Activated T-cell treated with anti-CD3 and anti-CD28 coated beads, Interleukin-2, amount 50 U/mL, for 1 hour (primary cell): ENCODE measurements around the gene BCKDHA.
"Not testable (repeated sequence)": the region's sequence is repeated elsewhere in the genome, so short reads cannot be mapped to it uniquely, and the experiment has no call there.

Source experiments
- DNase-seq: peaks from one replicate; pipeline ENCODE4 v3.0.0-alpha.2; 2020

The BCKDHA gene

DNA sequence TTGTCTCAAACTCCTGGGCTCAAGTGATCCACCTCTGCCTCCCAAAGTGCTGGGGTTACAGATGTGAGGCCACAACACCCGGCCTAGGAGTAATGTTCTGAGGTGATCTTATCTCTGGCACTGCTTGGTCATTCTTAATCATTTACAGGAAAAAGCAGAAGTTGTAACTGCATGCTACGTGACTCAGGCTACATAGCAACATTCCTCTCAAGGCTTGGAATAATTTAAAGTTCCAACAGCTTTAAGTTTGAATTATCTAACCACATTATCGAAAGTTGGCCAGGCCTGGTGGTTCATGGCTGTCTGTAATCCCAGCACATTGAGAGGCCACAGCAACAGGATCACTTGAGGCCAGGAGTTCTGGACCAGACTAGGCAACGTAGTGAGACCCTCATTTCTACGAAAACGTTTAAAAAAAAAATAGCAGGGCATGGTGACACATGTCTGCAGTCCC is 29.7 kb upstream of the BCKDHA start:
- no peak for DNase-seq

DNA sequence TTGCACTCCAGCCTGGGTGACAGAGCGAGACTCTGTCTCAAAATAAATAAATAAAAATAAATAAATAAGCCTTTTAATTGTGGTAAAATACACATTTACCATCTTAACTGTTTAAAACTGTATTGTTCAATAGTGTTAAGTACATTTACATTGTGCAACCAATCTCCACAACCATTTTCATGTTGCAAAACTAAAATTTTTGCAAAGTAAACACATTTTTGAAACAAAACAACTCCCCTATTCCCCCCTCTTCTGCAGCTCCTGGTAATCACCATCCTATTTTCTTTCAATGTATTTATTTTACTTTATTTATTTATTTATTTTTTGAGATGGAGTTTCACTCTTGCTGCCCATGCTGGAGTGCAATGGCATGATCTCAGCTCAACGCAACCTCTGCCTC is 27.8 kb upstream of the BCKDHA start:
- DNase-seq, result no peak

DNA sequence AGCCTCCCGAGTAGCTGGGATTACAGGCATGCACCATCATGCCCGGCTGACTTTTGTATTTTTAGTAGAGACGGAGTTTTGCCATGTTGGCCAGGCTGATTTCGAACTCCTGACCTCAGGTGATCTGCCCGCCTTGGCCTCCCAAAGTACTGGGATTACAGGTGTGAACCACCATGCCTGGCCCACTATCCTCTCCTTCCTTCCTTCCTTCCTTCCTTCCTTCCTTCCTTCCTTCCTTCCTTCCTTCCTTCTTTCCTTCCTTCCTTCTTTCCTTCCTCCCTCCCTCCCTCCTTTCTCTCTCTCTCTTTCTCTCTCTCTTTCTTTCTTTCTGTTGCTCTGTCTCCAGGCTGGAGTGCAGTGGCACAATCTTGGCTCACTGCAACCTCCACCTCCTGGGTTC is 26.5 kb upstream of the BCKDHA start:
- DNase-seq, result not testable (repeated sequence)

DNA sequence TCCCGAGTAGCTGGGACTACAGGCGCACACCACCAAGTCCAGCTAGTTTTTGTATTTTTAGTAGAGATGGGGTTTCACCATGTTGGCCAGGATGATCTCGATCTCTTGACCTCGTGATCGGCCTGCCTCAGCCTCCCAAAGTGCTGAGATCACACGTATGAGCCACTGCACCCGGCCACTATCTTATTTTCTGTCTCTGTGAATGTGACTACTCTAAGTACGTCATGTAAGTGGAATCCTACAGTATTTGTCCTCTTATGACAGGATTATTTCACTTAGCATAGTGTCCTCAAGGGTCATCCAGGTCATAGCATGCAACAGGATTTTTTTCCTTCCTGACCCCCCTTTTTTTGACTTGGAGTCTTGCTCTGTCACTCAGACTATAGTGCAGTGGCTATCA is 26.1 kb upstream of the BCKDHA start:
- no peak for DNase-seq

DNA sequence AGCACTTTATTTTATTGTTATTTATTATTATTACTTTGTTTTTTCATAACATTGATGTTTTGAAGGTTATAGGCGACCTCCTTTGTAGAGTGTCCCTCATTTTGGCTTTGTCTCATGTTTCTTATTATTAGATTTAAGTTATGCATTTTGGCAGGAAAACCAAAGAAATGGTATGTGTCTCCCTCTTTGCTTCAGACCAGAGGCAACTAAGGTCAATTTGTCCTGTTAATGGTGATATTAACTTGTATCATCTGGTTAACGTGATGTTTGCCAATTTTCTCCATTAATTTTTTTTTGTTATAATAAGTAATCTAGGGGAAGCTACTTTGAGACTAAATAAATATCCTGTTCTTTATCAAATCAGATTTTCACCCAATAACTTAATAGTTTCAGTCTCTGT is 25.1 kb upstream of the BCKDHA start:
- DNase-seq, result no peak

DNA sequence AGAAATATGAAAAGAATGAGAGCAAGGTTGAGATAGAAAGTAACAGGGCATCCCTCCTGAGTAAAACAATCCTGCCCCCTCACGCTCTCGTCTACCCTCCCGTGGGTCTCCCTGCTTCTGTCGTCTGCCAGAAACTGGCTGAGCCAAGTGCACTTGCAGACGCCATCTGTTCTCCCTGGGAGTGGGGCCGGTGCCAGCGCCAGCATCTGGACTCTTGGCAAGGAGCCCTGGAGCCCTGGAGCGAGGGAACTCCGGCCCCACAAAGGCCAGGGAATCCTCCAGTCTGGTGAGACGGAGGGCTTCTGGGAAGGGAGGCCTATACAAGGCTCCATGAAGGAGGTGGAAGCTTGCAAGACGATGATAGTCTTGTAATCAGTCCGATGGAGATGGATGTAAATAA is 23.6 kb upstream of the BCKDHA start:
- DNase-seq, result no peak

DNA sequence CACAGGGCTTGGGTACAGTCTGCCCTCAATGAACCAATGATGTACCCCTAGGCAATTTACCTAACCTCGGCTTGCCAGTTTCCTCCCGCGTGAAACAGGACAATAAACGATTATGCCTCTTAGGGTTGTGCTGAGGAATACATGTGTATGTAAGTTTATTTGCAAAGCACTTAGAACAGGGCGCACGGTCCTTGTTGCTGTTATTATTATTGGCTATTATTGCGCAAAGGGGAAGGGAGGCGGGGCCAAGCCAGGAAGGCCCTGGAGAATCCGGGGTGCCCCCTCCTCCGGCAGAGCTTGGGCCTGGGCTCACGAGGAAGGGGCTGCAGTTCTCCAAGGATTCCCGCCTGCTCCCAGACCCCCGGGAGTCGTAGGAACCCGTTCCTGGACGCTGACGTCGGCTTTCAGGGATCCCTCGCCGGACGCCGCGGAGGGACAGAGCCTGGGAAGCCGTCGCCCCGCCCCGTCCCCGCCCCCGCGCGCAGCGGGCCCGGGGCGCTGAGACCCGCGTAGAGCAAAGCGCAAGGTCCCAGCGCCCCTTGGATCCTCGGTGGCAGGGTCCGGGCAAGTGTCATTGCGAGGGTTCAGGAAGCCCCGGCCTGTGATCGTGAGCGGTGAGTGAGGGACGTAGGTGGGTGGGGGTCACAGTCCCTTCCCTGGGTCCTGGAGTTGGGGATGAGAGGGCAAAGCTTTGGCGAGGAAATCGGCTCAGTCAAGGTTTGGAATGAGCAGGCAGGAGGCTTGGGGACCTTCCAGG is 21.2 kb upstream of the BCKDHA start, which contains the start of gene TMEM91:
Gene TMEM91 (plus strand): TSS at position 293 of the 757 bp plus-strand sequence. CDS start 1,777 bp downstream, outside the sequence.
- DNase-seq, result peak; percentile 42

DNA sequence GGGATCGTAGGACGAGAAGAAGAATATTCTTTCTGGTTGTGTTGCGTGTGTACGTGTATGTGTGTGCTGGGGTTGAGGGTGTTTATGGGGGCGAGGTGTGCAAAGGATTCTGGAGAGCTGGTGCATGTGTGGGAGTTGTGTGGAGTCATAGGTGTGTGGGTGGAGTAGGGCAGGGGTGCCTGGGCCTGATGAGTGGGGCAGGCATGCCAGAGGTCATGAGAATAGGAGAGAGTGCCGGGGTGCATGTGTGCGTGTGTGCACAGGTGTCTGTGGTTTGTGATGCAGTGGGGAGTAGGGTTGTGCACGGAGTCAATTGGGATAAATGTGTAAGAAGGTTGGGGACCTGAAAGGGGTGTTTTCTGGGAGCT is 20.6 kb upstream of the BCKDHA start:
- DNase-seq, result no peak

DNA sequence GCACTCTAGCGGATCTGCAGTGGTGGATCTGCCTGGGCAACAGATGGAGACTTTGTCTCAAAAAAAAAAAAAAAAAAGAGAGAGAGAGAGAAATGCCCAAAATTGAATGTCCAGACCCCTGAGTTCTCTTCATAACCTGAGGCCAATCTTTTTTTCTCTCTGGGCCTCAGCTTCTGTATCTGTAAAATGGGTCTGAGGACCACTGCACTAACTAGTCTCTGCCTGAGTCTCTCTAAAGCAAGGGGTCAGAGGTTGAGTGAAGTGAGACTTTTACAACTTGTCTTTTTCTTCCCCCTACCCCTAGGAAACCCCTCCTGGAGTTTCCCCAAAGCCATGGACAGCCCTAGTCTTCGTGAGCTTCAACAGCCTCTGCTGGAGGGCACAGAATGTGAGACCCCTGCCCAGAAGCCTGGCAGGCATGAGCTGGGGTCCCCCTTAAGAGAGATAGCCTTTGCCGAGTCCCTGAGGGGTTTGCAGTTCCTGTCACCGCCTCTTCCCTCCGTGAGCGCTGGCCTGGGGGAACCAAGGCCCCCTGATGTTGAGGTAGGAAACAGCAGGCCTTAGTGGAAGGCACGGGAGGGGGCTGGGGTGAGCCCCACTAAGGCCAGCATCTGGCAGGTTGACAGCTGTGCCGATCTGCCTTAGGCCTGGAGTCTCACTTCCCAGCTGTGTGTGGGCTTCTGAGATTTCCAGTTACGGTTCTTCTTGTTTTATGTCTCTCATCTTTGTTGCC is 19.5 kb upstream of the BCKDHA start:
- DNase-seq, result no peak

DNA sequence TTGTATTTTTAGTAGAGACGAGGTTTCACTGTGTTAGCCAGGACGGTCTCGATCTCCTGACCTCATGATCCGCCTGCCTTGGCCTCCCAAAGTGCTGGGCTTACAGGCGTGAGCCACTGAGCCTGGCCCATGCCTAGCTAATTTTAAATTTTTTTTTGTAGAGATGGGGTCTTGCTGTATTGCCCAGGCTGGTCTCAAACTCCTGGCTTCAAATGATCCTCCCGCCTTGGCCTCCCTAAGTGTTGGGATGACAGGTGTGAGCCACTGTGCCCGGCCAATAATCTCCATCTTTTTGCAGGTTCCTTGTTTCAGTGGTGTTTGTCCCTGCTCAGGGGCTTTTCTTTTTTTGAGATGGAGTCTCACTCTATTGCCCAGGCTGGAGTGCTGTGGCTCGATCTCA is 16.1 kb upstream of the BCKDHA start:
- not testable (repeated sequence) for DNase-seq

DNA sequence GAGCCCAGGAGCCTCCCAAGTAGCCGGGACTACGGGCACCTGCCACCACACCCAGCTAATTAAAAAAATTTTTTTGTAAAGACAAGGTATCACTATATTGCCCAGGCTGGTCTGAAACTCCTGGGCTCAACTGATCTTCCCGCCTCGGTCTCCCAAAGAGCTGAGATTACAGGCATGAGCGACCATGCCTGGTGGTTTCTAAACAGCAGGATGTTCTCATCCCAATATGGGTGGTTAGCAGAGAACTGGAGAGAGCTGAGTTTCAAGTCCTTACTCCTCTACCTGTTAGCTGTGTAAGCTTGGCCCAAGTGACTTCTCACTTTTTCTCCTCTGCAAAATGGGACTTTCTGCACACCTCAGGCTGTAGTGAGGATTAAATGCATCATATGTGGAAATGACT is 13.3 kb upstream of the BCKDHA start:
- DNase-seq, result no peak

DNA sequence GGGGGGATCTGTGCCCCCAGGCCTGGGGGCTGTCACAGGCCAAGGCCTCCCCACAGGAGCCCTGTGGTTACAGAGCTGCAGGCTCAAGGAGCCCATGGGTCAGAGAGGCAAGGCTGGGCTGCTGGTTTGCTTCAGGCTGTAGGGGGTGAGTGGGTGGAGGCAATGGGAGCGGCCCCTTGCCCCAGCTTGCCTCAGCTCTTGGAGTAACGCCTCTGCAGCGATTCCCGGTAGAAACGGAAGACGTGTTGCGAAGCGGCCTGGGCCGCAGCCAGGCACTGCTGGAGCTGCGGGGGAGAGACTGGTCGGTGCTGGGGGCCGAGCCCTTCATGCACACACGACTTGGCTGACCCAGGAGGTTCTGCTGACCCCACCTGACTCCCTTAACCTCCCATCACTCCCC is 11.2 kb upstream of the BCKDHA start:
- DNase-seq, result no peak

DNA sequence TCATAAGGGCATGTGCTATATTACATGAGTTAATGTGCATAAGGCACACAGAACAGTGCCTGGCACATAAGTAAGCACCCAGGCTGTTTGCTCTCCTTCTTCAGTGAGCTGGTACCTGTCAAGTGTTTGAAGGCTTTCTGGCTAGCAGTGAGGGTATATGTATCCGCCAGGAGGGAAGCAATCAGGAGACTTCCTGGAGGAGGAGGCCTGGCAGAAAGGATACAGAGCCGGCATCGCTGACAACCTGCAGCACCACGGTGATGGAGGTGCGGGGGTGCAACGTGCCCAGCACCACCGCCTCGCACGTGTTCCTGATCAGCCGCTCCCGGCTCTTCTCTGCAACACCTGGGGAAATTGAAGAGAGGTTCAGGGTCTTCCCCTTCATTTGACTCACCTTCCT is 6.0 kb upstream of the BCKDHA start:
- no peak for DNase-seq

DNA sequence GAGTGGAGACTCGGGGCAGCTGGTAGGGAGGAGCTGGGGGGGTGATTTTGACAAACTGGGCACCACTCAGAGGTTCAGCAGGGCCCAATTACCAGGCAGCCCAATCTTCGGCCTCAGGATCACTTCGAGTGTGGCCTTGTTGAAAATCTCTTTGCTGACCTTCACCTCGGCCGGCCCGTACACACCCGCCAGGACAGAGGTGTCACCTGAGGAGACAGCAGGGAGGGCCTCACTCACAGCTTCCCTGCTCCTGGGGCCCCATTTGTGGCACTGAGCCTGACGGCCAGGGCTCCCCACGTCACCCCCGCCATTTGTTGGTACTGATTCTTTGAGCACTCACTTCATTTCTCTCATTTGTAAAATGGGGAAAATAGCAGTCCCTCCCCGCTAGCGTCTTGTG is 4.8 kb upstream of the BCKDHA start:
- no peak for DNase-seq

DNA sequence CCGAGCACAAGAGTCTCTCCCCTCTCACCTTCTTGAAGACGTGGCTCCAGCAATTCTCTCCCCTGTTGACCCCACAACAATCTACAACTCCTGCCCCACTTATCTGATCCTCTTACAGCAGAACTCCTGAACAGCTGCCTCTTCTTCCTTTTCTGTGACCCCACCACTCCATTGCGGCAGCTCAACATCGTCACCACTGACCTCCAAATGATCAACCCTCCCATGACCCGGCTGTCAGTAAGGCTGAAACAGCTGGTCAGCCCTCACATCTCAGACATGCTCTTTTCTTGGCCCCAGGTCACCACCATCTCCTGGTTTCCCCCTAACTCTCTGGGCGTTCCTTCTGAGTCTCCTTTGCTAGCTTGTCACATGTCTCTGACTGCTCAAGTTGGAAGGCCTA is 2.3 kb upstream of the BCKDHA start:
- no peak for DNase-seq

DNA sequence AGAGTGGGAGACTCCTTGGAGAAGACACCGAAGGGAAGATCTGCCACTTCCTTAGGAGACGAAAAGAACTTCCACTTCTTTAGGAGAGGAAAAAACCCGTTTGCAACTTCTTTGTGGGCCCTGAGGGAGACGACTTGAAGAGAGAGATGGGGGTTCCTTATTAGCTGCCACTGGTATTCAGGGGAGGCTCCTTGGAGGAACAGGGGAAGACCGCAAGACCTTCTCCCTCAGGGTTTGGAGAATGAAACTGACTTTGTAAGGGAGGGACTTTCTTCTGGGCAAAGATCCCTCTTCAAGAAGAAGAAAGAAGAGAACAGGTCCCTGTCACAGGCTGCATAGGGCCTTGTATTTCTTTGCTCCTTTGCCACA is 416 bp downstream of the BCKDHA start:
- no peak for DNase-seq

DNA sequence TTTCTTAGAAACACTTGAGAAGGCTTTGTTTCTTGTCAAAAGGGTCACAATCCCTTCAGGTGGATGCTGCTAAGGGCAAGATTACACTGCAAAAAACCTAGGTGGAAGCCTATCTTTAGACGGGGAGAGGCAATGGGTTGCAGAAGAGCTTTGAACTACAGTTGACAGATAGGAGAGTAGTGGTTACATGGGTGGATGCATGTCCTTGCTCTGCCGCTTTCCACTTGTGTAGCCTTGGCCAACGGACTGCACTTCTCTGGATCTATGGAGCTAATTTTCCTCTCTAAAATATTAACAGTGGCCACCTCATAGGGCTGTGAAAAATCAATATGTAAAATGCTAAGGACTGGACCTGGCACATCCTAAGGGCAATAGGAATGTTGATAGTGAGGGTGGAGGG is 980 bp downstream of the BCKDHA start:
- no peak for DNase-seq

DNA sequence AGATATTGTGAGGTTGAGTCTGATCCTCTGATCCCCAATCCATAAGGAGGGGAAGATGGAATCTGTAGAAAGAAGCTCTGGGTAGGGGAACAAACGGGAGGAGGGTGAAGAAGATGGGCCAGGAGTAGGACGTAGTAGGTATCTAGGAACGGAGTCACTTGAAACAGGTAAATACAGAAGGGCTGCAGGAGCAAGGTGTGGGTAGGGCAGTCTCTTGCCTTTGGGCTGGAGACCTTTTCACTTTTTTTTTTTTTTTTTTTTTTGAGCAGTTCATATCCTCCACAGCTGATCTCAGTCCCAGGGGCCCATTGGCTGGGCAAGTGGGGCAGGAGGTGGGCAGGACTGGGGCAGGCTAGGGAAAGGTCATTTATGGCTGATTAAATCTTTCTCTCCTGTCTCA is 1.5 kb downstream of the BCKDHA start:
- DNase-seq, result no peak

DNA sequence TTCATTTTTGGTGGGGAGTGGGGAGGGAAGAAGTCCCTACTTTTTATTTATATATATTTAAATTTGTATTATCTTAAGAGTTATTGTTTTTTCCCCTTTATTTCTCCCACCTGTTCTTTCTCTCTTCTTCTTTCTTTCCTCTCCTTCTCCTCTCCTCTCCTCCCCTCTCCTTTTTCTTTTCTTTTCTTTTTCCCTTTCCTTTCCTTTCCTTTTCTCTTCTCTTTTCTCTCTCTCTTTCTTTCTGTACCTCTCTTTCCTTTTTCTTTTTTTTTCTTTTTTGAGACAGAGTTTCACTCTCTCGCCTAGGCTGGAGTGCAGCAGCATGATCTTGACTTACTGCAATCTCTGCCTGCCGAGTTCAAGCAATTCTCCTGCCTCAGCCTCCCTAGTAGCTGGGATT is 1.9 kb downstream of the BCKDHA start:
- no peak for DNase-seq

DNA sequence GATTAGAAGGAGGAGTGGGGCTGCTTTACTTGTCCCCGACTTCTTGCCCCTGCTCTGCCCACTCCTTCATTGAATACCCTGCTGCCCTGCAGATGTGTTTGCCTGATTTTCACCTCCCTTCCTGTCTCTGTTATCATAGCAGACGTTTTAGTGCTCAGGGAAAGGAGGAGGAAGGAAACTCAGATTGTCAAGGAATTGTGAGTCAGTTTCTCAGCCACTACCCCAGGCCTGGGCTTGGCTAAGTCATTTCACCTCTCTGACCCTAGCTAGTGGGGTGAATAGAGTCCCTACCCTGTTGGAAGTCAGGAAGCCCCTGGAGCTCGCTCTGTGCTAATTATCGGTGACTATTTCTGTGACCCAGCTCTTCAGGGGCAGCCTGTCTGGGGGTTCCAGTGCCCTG is 3.9 kb downstream of the BCKDHA start:
- no peak for DNase-seq

DNA sequence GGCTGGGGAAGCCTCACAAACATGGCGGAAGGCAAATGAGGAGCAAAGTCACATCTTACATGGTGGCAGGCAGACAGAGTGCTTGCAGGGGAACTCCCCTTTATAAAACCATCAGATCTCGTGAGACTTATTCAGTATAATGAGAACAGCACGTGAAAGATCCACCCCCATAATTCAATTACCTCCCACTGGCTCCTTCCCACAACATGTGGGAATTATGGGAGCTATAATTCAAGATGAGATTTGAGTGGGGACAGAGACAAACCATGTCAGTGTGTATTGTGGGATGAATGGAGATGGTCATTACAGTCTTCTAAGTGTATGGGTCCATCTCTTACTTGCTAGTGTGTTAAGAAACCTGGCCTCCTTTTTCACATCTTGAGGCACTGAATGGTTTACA is 4.4 kb downstream of the BCKDHA start:
- DNase-seq, result no peak

DNA sequence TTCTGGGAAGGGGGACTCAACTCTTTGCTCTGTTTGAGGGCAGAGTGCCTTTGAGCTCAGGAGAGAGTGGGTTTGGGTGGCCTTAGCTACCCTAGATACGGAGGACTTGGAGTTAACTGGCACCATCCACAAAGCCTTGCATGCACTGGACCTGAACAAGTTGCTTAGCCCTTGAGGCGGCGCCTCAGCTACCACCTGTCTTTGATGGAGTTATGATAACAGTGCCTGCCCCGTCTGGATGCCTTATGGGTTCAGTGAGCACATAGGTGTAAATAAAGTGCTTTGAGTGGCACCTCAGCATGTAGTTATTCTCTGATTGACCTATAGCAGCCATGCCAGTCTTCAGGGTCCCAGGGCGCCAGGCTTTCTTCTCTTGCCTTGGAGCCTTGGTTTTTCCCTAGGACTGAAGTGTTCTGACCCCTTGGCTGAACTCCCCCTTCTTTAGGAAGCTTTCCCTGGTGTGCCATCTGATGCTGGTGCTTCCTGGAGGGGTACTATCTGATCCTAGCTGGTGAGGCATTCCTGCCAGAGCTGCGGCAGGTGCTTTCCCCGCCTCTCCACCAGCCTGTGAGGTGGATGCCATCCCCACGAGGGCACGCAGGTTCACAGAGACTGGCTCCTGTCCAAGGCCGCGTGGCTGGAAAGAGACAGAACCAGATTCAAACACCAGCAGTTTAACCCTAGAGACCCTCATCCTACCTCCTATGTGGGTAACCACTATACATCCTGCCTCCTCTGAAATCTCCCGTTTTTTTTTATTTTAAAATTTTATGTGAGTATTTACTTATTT is 5.8 kb downstream of the BCKDHA start:
- DNase-seq, result no peak

DNA sequence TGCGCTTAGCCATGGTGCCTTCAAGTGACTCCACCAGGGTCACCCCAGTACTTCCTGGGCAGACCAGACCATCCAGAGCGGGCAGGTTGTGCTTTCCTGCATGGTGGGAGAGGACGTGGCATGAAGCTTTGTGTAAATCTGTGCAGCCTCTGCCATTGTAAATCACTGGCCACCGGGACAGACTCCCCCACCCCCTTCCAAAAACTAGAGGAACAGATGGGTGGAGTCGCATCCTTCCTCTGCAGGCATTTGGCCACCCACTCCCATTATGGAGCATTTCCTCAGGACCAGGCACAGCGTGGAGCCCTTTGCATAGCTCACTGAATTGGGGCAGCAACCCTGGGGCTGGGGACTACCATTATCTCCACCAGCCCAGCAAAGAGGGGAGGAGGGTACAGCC is 8.2 kb downstream of the BCKDHA start:
- no peak for DNase-seq

DNA sequence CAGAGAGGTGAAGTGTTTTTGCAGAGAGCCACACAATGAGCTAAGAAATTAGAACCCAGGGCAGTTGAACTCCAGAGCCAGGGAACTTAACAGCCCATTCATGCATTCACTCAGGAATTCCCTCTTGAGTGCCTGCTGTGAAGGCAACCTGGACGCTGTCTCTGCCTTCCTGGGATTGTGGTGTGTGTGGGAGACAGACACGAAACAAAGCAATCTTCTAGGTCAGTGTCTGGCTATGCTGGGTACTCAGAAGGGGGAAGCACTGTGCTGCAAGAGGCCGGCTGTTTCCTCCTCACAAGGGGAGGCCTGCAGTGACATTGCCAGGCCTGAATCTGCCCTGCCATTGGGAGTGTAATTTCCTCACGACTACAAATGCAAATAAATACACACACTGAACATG is 9.7 kb downstream of the BCKDHA start:
- DNase-seq, result no peak
